Measurements from ENCODE around the gene KAT14. TPM values are rescaled to one million over a fixed set of nuclear protein-coding genes. Genes with fewer than 3 reads are reported as not detected.
"Not testable (repeated sequence)": the region's sequence is repeated elsewhere in the genome, so short reads cannot be mapped to it uniquely, and the experiment has no call there.

KAT14 gene
- total RNA-seq, 1 experiment from 2014 or later = 26.3 TPM

DNA sequence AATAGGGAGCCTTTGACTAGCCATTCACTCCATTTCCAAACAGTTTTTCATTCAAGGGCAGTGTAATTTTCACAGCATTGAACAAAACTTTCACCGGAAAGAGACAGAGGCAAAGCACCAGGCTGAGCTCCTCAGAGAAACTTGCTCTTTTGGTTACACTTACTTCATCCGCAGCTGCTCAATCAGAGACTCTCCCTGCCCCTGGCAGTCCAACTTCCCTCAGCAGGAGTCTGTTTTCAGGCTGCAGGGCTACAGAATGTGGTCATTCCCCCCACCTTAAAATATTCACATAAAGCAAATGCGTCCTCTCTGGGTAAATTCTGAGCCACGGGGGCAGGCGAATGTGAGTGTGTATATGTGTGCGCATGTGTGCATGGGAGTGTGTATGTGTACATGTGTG lies 80.6 kb downstream of the KAT14 start:
- no peak for DNase-seq (ENCODE audit: low spot score)

GRCh38 chr20:18223409-18223808 lies 85.7 kb downstream of the KAT14 start:
- peak; percentile 27 for DNase-seq (ENCODE audit: low spot score)

GRCh38 chr20:18224968-18225568 lies 87.4 kb downstream of the KAT14 start:
- peak; percentile 75 for DNase-seq (ENCODE audit: low spot score)

DNA sequence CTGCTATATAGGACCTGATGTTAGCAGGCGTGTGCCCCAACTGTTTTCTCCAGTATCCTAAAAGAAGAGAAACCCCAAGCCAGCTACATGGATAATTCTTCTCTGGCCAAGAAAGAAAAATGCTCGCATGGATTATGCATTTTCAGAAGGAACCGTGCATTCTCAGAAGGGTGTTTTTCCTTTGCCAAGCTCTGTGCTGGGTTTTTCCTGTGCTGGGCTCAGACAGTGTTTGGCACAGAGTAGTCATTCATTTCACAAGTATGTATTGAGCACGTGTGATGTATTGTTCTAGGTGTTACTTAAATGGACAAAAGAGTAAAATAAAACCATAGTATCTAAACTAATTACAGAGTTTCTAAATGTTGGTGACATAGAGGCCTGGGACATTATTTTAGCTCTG lies 88.0 kb downstream of the KAT14 start:
- DNase-seq (ENCODE audit: low spot score) = no peak

DNA sequence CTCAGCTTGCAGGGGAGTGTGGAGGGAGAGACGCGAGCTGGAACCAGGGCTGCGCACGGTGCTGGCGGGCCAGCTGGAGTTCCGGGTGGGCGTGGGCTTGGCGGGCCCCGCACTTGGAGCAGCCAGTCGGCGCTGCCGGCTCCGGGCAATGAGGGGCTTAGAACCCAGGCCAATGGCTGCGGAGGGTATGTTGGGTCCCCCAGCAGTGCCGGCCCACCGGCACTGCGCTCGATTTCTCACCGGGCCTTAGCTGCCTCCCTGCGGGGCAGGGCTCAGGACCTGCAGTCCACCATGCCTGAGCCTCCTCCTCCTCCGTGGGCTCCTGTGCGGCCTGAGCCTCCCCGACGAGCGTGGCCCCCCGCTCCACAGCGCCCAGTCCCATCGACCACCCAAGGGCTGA lies 89.1 kb downstream of the KAT14 start:
- not testable (repeated sequence) for DNase-seq (ENCODE audit: low spot score)

- no peak for DNase-seq (ENCODE audit: low spot score)
These were observed 95.8 kb downstream of the KAT14 start for GRCh38 chr20:18233408-18233943.

Other genes starting within 250 kb of the KAT14 start
- gene SNX5, start 169.1 kb upstream of the KAT14 start, total RNA-seq (2014; rRNA removed; shearing (Covaris generic)) = 110 and 134 TPM in 2 replicates
- gene MGME1, start 168.8 kb upstream of the KAT14 start, total RNA-seq (2014; rRNA removed; shearing (Covaris generic)) = 17.4 and 19.3 TPM in 2 replicates
- not detected in 2 replicates for gene OVOL2, start 79.9 kb upstream of the KAT14 start, total RNA-seq (2014; rRNA removed; shearing (Covaris generic))
- 43.0 and 43.5 TPM in 2 replicates for gene PET117, start within 50 bp of the KAT14 start, total RNA-seq (2014; rRNA removed; shearing (Covaris generic))
- 16.6 and 18.1 TPM in 2 replicates for gene ZNF133, start 150.7 kb downstream of the KAT14 start, total RNA-seq (2014; rRNA removed; shearing (Covaris generic))